Parathyroid adenoma (tissue), 2 donors: ENCODE results near the gene NREP.
A peak's percentile ranks its signal among the peaks of the same experiment; 100 is the strongest.
"Not testable (repeated sequence)": the region's sequence is repeated elsewhere in the genome, so short reads cannot be mapped to it uniquely, and the experiment has no call there.

Source experiments
- H2AFZ ChIP-seq: fragments of 300-600 bp; sonication (generic); one replicate; pipeline ENCODE4 v1.7.0; 2017; ENCODE audit warnings: antibody characterized with exemption, mild to moderate bottlenecking
- H3K27ac ChIP-seq: fragments of 300-600 bp; sonication (generic); one replicate; pipeline ENCODE4 v1.7.0; 2017
- H3K27me3 ChIP-seq: fragments of 300-600 bp; sonication (generic); one replicate; pipeline ENCODE4 v1.7.0; 2017; ENCODE audit warnings: low read length; ENCODE audit not compliant: control insufficient read depth, insufficient read depth
- H3K36me3 ChIP-seq: fragments of 300-600 bp; sonication (generic); one replicate; pipeline ENCODE4 v1.7.0; 2017; ENCODE audit warnings: low read length; ENCODE audit not compliant: control insufficient read depth, insufficient read depth
- H3K4me1 ChIP-seq: fragments of 300-600 bp; sonication (generic); one replicate; pipeline ENCODE4 v1.7.0; 2017; ENCODE audit warnings: control low read depth
- H3K4me2 ChIP-seq: fragments of 300-600 bp; sonication (generic); one replicate; pipeline ENCODE4 v1.7.0; 2017; ENCODE audit warnings: low read length
- H3K4me3 ChIP-seq: fragments of 300-600 bp; sonication (generic); one replicate; pipeline ENCODE4 v1.7.0; 2017; ENCODE audit warnings: low read depth, low read length
- H3K79me2 ChIP-seq: fragments of 300-600 bp; sonication (generic); one replicate; pipeline ENCODE4 v1.7.0; 2017; ENCODE audit warnings: control low read depth
- H3K9ac ChIP-seq: fragments of 300-600 bp; sonication (generic); one replicate; pipeline ENCODE4 v1.7.0; 2017; ENCODE audit warnings: mild to moderate bottlenecking
- H3K9me3 ChIP-seq: fragments of 300-600 bp; sonication (generic); one replicate; pipeline ENCODE4 v1.7.0; 2017; ENCODE audit warnings: low read length; ENCODE audit not compliant: control insufficient read depth
- TF ChIP-seq, protein P1 (sequence below): fragments of 300-600 bp; sonication (generic); IDR thresholded peaks from one replicate; pipeline ENCODE4 v1.7.0; 2017; ENCODE audit warnings: antibody characterized with exemption, mild to moderate bottlenecking
- donor health status: primary hyperparathyroidism.

Gene NREP

DNA sequence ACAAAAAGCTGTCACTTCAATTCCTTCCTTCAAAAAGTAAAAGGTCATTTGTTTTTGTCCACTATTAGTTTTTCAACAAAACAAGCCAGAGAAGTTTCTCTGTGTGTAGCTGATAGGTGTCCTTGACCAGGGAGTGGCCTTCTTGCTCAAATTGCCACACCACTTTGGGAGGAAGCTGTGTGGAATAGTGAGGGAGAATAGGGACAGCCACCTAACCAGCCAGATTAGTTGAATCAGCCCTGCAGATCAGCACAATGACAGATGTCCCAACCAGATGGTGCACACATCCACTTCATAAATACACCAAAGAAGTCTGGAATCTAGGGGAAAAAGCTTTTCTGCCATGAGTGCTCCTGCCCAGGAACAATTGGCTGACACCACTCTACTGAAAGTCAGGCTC lies 37.2 kb downstream of the NREP start:
- TF ChIP-seq, protein P1, sequence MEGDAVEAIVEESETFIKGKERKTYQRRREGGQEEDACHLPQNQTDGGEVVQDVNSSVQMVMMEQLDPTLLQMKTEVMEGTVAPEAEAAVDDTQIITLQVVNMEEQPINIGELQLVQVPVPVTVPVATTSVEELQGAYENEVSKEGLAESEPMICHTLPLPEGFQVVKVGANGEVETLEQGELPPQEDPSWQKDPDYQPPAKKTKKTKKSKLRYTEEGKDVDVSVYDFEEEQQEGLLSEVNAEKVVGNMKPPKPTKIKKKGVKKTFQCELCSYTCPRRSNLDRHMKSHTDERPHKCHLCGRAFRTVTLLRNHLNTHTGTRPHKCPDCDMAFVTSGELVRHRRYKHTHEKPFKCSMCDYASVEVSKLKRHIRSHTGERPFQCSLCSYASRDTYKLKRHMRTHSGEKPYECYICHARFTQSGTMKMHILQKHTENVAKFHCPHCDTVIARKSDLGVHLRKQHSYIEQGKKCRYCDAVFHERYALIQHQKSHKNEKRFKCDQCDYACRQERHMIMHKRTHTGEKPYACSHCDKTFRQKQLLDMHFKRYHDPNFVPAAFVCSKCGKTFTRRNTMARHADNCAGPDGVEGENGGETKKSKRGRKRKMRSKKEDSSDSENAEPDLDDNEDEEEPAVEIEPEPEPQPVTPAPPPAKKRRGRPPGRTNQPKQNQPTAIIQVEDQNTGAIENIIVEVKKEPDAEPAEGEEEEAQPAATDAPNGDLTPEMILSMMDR: no peak
- H3K79me2 ChIP-seq: no peaks in the 10 kb centered on the region

GRCh38 chr5:111716789-111717188 lies 40.2 kb downstream of the NREP start:
- not testable (repeated sequence) for H3K4me1 ChIP-seq, H3K4me3 ChIP-seq, H3K27me3 ChIP-seq, H2AFZ ChIP-seq, H3K9me3 ChIP-seq, H3K9ac ChIP-seq, H3K79me2 ChIP-seq, H3K36me3 ChIP-seq, H3K27ac ChIP-seq, H3K4me2 ChIP-seq

More for the DNA sequence above, 37.2 kb downstream of the NREP start:
- no peaks in the 10 kb centered on the region for H3K27me3 ChIP-seq
- H3K36me3 ChIP-seq: no peaks in the 10 kb centered on the region
- H3K27ac ChIP-seq: no peak overlapping the region
- no peak overlapping the region for H3K4me3 ChIP-seq
- no peak overlapping the region for H3K9ac ChIP-seq
- H3K4me2 ChIP-seq: no peak overlapping the region
- H2AFZ ChIP-seq: no peak overlapping the region
- no peaks in the 10 kb centered on the region for H3K4me1 ChIP-seq
- no peaks in the 10 kb centered on the region for H3K9me3 ChIP-seq

GRCh38 chr5:111707630-111708164 lies 49.3 kb downstream of the NREP start:
- no peak overlapping the region for H3K4me2 ChIP-seq
- no peaks in the 10 kb centered on the region for H3K79me2 ChIP-seq
- no peaks in the 10 kb centered on the region for H3K27me3 ChIP-seq
- no peak overlapping the region for H3K27ac ChIP-seq
- no peak overlapping the region for H2AFZ ChIP-seq
- H3K4me3 ChIP-seq: no peak overlapping the region
- H3K9ac ChIP-seq: no peak overlapping the region
- H3K9me3 ChIP-seq: no peaks in the 10 kb centered on the region
- TF ChIP-seq, protein P1: no peak
- no peaks in the 10 kb centered on the region for H3K4me1 ChIP-seq
- no peaks in the 10 kb centered on the region for H3K36me3 ChIP-seq

GRCh38 chr5:111706345-111706744 lies 50.6 kb downstream of the NREP start:
- Histone ChIP-seq H3K36me3 (no peaks in the 10 kb centered on the region), H3K27ac (no peak overlapping the region), H3K4me1 (no peaks in the 10 kb centered on the region), H3K4me3 (no peak overlapping the region), H3K27me3 (no peaks in the 10 kb centered on the region), H3K9ac (no peak overlapping the region), H3K79me2 (no peaks in the 10 kb centered on the region), H2AFZ (peak overlapping the region; percentile 13), H3K4me2 (no peak overlapping the region), H3K9me3 (no peaks in the 10 kb centered on the region)
- TF ChIP-seq, protein P1: no peak

DNA sequence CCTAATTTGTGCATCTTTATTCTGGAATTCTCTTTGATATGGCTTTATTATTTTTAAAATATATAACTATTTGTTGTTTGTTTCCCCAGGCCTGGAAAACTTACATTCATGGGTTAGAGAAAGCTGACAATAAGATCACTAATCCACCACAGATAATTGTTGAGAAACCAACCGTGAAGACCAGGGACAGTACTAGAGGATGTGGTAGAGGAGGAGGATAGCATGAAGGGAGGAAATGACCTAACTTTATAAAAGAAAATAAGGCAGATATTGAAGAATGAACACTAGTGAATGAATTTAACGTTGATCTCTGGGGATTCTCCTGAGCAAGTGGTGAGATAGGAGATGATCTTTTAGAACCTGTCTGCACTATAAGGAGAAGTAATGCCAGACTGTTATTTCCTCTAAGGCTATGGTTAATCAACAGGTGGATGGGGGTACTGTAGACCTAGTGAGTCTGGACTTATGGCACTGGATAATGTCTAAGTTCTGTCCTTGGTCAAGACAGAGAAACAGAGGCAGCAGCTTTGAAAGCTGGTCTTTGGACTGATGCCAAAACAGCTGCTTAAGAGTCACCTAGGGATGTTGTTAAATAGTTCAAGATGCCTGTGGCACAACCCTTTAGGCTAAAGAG lies 52.4 kb downstream of the NREP start:
- Histone ChIP-seq H3K36me3 (no peaks in the 10 kb centered on the region), H3K79me2 (no peaks in the 10 kb centered on the region), H3K4me2 (no peak overlapping the region), H3K27ac (no peak overlapping the region), H3K4me3 (no peak overlapping the region), H3K9ac (no peak overlapping the region), H3K9me3 (no peaks in the 10 kb centered on the region), H2AFZ (no peak overlapping the region), H3K4me1 (no peaks in the 10 kb centered on the region), H3K27me3 (no peaks in the 10 kb centered on the region)
- TF ChIP-seq, protein P1: no peak
